Ureter (tissue), 1 donor: ENCODE measurements around the gene TTI1. TPM values are rescaled to one million over a fixed set of nuclear protein-coding genes. Genes with fewer than 3 reads are reported as not detected.
A peak's percentile ranks its signal among the peaks of the same experiment; 100 is the strongest.

Source experiments
- DNase-seq: peaks from one replicate; pipeline ENCODE4 v3.0.0-alpha.2; 2020; ENCODE audit warnings: low spot score
- total RNA-seq: library from RNA; stranded (reverse); gene quantifications from one replicate; pipeline ENCODE4 v1.2.4, GENCODE V29; 2023
- donor health status: DM: yes; HTN: yes; CAD: no.

The TTI1 gene
- total RNA-seq, 1 donor from 2014 or later: 29.5 TPM

- DNase-seq: no peak
These were observed 44.8 kb downstream of the TTI1 start for GRCh38 chr20:37988306-37988954.

DNA sequence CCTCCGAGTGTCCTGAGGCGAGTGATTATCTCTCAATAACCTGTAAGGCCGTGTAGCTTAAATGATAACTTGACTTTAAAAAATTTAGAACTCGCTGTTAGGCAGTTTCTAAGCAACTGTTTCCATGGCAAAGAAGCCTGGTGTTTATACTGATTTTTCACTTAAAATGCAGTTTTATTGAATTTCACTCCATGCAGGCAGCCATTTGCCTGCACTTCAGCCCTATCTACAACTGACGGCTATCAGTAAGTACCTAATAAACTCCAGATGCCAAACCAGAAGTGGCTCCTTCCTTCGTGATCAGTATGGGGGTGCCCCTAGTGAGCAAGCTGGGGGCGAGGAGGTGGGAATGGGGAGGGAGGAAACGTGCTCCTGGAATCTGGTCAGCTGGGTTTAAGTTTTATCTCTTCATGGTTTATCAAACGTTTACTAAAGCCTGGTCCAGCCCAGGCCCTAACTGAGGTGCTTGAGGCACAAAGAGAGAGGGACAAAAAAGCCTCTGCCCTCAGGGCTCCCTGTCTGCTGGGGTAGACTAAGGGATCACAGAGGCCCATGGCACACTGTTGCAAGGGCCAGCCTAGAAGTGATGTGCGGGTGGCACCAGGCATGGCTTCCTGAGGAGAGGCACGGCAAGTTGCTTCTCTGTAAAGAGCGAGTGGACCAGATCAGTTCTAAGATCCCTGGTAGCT, 45.5 kb downstream of the TTI1 start:
- DNase-seq: no peak

DNA sequence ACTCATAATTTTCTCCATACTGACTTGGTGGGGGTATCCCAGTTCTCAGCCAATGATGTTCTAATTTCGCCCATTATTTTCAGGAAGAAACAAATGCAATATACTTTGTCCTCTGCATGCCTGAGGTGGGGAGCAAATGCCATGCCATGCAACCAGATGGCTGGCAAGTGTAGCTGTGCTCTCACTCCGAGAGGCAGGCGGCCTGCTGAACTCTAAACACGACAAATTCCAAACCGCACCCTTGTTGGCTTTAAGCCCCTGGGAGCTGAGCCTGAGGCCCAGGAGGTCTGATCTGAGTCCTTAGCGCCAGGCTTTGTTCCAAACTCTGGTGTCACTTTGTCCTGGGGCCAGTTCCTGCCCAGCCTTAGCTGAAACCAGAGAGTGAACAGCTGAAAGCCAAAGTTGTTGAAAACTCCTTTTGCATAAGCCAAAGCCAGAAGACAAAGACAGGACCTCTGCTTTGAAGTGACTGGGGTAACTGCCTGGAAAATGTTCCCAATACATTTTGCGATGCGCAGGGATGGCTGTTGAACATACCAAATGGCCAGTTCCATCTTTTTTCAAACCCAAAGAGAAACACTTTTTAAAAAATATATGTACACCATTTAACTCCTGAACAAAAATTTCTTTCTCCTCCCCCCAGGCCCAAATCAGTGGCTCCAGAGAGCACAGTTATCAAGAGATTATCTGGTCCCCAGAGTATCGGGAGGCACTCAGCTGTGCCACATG, 46.2 kb downstream of the TTI1 start:
- peak; percentile 68 for DNase-seq

- no peak for DNase-seq
These were observed 47.0 kb downstream of the TTI1 start for GRCh38 chr20:37986044-37986858.

- no peak for DNase-seq
These were observed 49.1 kb downstream of the TTI1 start for GRCh38 chr20:37984018-37984785.

GRCh38 chr20:37983286-37983685, 50.0 kb downstream of the TTI1 start:
- DNase-seq: no peak

DNA sequence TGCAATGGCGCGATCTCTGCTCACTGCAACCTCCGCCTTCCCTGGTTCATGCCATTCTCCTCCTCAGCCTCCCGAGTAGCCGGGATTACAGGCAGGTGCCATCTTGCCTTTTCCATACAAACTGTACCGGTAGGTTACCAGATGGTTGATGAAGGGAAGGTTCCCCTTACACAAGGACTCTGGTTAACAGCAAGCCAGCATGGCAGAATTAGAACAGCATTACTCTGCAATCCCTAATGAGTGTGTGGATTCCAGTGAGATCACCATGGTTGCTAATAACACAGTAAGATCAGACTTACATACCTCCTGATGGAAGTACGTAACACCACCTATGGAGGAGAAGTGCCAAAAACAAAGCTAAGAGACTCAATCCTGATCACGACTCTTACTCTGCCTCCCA, 51.7 kb downstream of the TTI1 start:
- no peak for DNase-seq

DNA sequence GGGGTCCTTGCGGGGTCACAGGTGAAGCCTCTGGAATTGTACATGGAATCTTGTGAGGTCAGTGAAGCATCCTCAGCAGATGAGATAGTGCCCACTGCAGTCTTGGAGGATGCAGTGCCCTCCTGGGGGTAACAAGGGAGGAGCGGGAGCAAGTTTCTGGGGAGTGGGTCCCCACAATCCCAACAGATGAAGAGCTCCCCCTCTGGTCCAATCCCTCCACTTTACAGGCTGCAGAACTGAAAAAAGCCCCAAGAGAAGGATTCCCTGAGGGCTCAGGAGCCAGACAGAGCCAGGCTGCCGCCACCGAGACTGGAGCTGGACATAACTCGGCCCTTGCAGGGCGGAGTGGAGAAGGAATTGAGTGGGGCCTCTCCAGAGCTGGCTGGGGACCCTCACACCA, 52.4 kb downstream of the TTI1 start:
- DNase-seq: no peak

DNA sequence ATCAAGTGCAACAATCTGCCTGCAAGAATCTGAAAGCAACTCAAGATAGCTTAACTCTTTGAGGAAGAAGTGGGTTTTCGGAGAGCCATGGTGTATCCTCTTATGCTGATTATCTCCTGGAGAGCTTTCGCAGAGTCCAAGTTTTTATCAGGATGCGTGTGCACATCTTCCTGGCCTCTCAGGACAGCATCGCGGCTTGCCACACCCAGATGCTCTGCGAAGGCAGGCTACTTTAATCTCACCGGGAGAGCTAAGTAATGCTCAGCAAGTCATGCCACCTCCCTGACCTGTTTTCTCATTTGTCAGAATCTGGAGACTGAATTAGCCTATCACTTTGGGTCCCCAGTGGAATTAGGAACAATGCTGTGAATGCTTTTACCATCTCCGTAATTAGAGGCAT, 52.9 kb downstream of the TTI1 start:
- no peak for DNase-seq

GRCh38 chr20:37979021-37979985, 54.0 kb downstream of the TTI1 start:
- DNase-seq: no peak

- no peak for DNase-seq
These were observed 55.5 kb downstream of the TTI1 start for GRCh38 chr20:37977786-37978185.

- no peak for DNase-seq
These were observed 55.9 kb downstream of the TTI1 start for GRCh38 chr20:37977338-37977737.

DNA sequence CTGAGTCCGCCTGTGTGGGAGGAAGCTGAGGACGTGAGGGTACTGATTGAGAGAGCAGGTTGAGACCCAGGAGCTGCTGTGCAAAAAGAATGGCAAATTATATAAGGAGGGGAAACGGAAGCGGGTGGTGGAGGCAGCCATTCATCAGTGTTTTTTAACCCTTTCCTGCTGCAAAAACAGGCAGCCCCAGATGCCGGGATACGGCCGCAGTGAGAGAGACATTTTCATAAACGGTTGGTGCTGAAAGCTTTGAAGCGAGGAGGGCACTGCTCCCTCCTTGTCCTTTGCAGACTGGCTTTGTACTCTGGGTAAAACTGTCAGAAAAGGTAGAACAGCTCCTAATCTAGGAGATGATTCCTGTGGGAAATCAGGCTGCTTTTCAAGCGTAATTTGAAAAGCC, 56.4 kb downstream of the TTI1 start:
- no peak for DNase-seq

- DNase-seq: no peak
These were observed 60.0 kb downstream of the TTI1 start for GRCh38 chr20:37973059-37973910.

GRCh38 chr20:37972256-37973058, 60.8 kb downstream of the TTI1 start:
- no peak for DNase-seq

DNA sequence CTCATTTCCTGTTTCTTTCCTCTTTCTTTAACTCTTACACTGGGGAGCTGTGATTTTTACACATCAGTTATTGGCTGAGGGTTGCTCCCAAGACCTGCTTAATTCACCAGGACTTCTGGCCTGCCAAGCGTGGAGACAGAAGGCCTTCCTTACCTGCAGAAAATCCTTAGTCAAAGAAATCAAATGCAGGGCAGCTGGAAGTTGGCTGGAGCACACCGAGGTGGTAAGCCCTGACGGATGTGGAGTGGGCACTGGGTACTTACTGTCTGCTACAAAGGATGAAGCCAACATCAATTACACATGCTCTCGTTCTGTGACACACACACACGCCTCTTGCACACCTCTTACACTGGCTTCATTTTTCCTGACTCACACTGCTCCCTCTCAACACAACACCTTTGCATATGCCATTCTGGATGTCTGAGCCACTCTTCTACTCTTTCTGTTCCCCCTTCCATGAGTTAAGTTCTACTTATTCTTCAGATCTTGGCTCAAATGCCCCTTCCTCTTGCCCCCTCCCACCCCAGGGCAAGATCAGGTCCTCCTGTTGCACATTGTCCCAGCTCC, 61.6 kb downstream of the TTI1 start:
- no peak for DNase-seq

DNA sequence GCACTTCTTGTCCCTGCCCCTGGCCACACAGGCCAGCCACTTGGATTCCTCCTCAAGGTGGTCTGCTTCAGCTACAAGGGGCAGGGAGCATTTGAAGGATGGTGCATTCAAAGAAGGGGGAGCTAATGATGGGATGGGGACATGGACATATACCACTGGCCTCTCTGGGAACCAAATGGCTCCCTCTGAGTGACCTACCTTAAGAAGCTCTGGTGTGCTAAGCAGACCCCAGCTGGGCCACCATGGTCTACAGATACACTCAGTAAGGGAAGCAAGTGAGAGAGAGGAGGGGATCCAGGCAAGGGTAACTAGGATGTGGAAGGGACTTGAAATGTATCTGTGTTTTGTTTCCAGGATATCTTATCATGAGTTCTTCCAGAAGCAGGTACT, 62.4 kb downstream of the TTI1 start:
- DNase-seq: no peak
